Neural cell (in vitro differentiated cells): ENCODE data around the gene OGFOD3. TPM values are rescaled to one million over a fixed set of nuclear protein-coding genes. Genes with fewer than 3 reads are reported as not detected.
"Not testable (repeated sequence)": the region's sequence is repeated elsewhere in the genome, so short reads cannot be mapped to it uniquely, and the experiment has no call there.

Source experiments
- H2AFZ ChIP-seq: fragments of 200-600, 300-800 bp; sonication (generic), shearing (Covaris generic); 2 replicates; pipeline ENCODE4 v1.6.0; 2014; ENCODE audit warnings: low read depth, mild to moderate bottlenecking, antibody characterized with exemption, low read length, moderate library complexity
- H3F3A ChIP-seq: fragments of 200-600 bp; shearing (Covaris generic); 2 replicates; pipeline ENCODE4 v1.6.1; 2016; ENCODE audit warnings: mild to moderate bottlenecking, moderate library complexity, mixed read lengths, antibody characterized with exemption, low read length; ENCODE audit not compliant: insufficient read depth, poor library complexity, severe bottlenecking
- H3K27ac ChIP-seq: fragments of 200-600, 300-800 bp; sonication (generic), shearing (Covaris generic); 2 replicates; pipeline ENCODE4 v1.5.1; 2014; ENCODE audit warnings: mild to moderate bottlenecking, low read length, moderate library complexity
- H3K27me3 ChIP-seq: fragments of 300-800, 200-600 bp; sonication (generic), shearing (Covaris generic); 2 replicates; pipeline ENCODE4 v1.6.0; 2014; ENCODE audit warnings: mild to moderate bottlenecking, low read depth, low read length, moderate library complexity; ENCODE audit not compliant: insufficient read depth
- H3K36me3 ChIP-seq: fragments of 300-800, 200-600 bp; sonication (generic), shearing (Covaris generic); 2 replicates; pipeline ENCODE4 v1.5.1; 2014; ENCODE audit warnings: mild to moderate bottlenecking, antibody characterized with exemption, low read length, moderate library complexity; ENCODE audit not compliant: insufficient read depth
- H3K4me2 ChIP-seq: fragments of 300-800, 200-600 bp; sonication (generic), shearing (Covaris generic); 2 replicates; pipeline ENCODE4 v1.6.0; 2014; ENCODE audit warnings: mild to moderate bottlenecking, low read length
- H3K4me3 ChIP-seq: fragments of 300-800, 200-600 bp; sonication (generic), shearing (Covaris generic); 2 replicates; pipeline ENCODE4 v1.5.1; 2014; ENCODE audit warnings: mild to moderate bottlenecking, low read length, moderate library complexity
- H3K79me2 ChIP-seq: fragments of 200-600 bp; shearing (Covaris generic); replicated peaks from 2 replicates; pipeline ENCODE4 v1.6.0; 2014; ENCODE audit warnings: mild to moderate bottlenecking, low read length, moderate library complexity; ENCODE audit not compliant: insufficient read depth
- H3K9ac ChIP-seq: fragments of 300-800, 200-600 bp; sonication (generic), shearing (Covaris generic); 2 replicates; pipeline ENCODE4 v1.6.1; 2016; ENCODE audit warnings: mild to moderate bottlenecking, low read length, mixed read lengths
- H3K9me2 ChIP-seq: fragments of 200-600 bp; shearing (Covaris generic); 2 replicates; pipeline ENCODE4 v1.6.1; 2016; ENCODE audit warnings: mild to moderate bottlenecking, low read length, mixed read lengths; ENCODE audit not compliant: insufficient read depth
- H3K9me3 ChIP-seq: fragments of 200-600, 300-800 bp; sonication (generic), shearing (Covaris generic); 2 replicates; pipeline ENCODE4 v1.6.1; 2016; ENCODE audit warnings: mild to moderate bottlenecking, mixed run types, low read length, moderate library complexity, mixed read lengths
- H4K20me1 ChIP-seq: fragments of 200-600 bp; shearing (Covaris generic); 2 replicates; pipeline ENCODE4 v1.6.1; 2016; ENCODE audit warnings: mild to moderate bottlenecking, mixed run types; ENCODE audit not compliant: insufficient read depth
- CTCF ChIP-seq: fragments of 450-650 bp; IDR thresholded peaks from 2 replicates; pipeline ENCODE4 v1.5.1; 2014; ENCODE audit warnings: antibody characterized with exemption, mild to moderate bottlenecking, moderate library complexity; ENCODE audit not compliant: poor library complexity, severe bottlenecking
- EP300 ChIP-seq: fragments of 450-650 bp; conservative IDR thresholded peaks from 2 replicates; pipeline ENCODE4 v1.6.1; 2014; ENCODE audit warnings: antibody characterized with exemption, mild to moderate bottlenecking, moderate library complexity; ENCODE audit not compliant: poor library complexity, severe bottlenecking
- EZH2 ChIP-seq: fragments of 200-600, 300-800 bp; shearing (Covaris generic), sonication (generic); IDR thresholded peaks from 2 replicates; pipeline ENCODE4 v1.6.1; 2014; ENCODE audit warnings: antibody characterized with exemption, low read length, borderline replicate concordance, mild to moderate bottlenecking; ENCODE audit not compliant: insufficient read depth, poor library complexity, severe bottlenecking
- MXI1 ChIP-seq: fragments of 450-650 bp; conservative IDR thresholded peaks from 2 replicates; pipeline ENCODE4 v1.6.1; 2014; ENCODE audit warnings: antibody characterized with exemption, mild to moderate bottlenecking; ENCODE audit not compliant: poor library complexity, severe bottlenecking
- POLR2AphosphoS5 ChIP-seq: IDR thresholded peaks from 2 replicates; pipeline ENCODE4 v1.6.1; 2012
- RAD21 ChIP-seq: fragments of 450-650 bp; conservative IDR thresholded peaks from 2 replicates; pipeline ENCODE4 v1.6.1; 2014; ENCODE audit warnings: antibody characterized with exemption, mild to moderate bottlenecking, moderate library complexity
- REST ChIP-seq: IDR thresholded peaks from 2 replicates; pipeline ENCODE4 v1.6.1; 2012; ENCODE audit warnings: borderline replicate concordance
- SMC3 ChIP-seq: fragments of 450-650 bp; conservative IDR thresholded peaks from 2 replicates; pipeline ENCODE4 v1.6.1; 2014; ENCODE audit warnings: antibody characterized with exemption, mild to moderate bottlenecking, moderate library complexity; ENCODE audit not compliant: poor library complexity
- TAF1 ChIP-seq: IDR thresholded peaks from 2 replicates; pipeline ENCODE4 v1.6.1; 2012; ENCODE audit warnings: low read depth
- polyA plus RNA-seq: library from polyadenylated mRNA; depleted of rRNA; stranded (reverse); fragments of >200 nt; gene quantifications from 2 replicates; pipeline ENCODE4 v1.2.3, GENCODE V29; 2014

Gene OGFOD3
- polyA plus RNA-seq, 1 donor from 2014 or later: 22.6 TPM

- H3F3A ChIP-seq: no peaks in the 10 kb centered on the region
- H3K36me3 ChIP-seq: no peaks in the 10 kb centered on the region
- H3K4me3 ChIP-seq: no peak overlapping the region
- no peaks in the 10 kb centered on the region for H3K9me3 ChIP-seq
- no peak overlapping the region for H3K4me2 ChIP-seq
- H3K79me2 ChIP-seq: no peaks in the 10 kb centered on the region
- no peak overlapping the region for H3K27ac ChIP-seq
- no peaks in the 10 kb centered on the region for H4K20me1 ChIP-seq
- no peaks in the 10 kb centered on the region for H3K9me2 ChIP-seq
- peaks cover 4% of the 10 kb centered on the region for H3K27me3 ChIP-seq
- H3K9ac ChIP-seq: no peak overlapping the region
- no peak for TF ChIP-seq REST
- TF ChIP-seq SMC3: no peak
- no peak for TF ChIP-seq MXI1
- no peak for TF ChIP-seq POLR2AphosphoS5
- no peak for TF ChIP-seq EP300
- TF ChIP-seq CTCF: no peak
- TF ChIP-seq TAF1: no peak
- TF ChIP-seq EZH2: no peak
- TF ChIP-seq RAD21: no peak
- H2AFZ ChIP-seq: no peak overlapping the region
Measured at GRCh38 chr17:82377924-82378740, 40.3 kb downstream of the OGFOD3 start.

GRCh38 chr17:82377294-82377693, 41.1 kb downstream of the OGFOD3 start:
- not testable (repeated sequence) for H3K79me2 ChIP-seq, H4K20me1 ChIP-seq, H3K9ac ChIP-seq, H3K9me3 ChIP-seq, H3K27ac ChIP-seq, H3K4me3 ChIP-seq, H3F3A ChIP-seq, H3K36me3 ChIP-seq, H2AFZ ChIP-seq, H3K9me2 ChIP-seq, H3K4me2 ChIP-seq
- peaks cover 10% of the 10 kb centered on the region for H3K27me3 ChIP-seq
